WERI-Rb-1 (cell line): ENCODE data around the gene KLF5.

Experiments
- DNase-seq: peaks from one replicate; pipeline ENCODE4 v3.0.0-alpha.2; 2020
- H3K27ac ChIP-seq: fragments of 250-450 bp; sonication (Bioruptor Pico); 2 replicates; pipeline ENCODE4 v1.5.1; 2020; ENCODE audit warnings: mild to moderate bottlenecking, moderate library complexity
- H3K27me3 ChIP-seq: fragments of 250-450 bp; sonication (Bioruptor Pico); 2 replicates; pipeline ENCODE4 v1.5.1; 2021; ENCODE audit warnings: mild to moderate bottlenecking, low read depth, moderate library complexity; ENCODE audit not compliant: insufficient read depth, severe bottlenecking
- H3K36me3 ChIP-seq: fragments of 250-450 bp; sonication (Bioruptor Pico); 2 replicates; pipeline ENCODE4 v1.5.1; 2020; ENCODE audit warnings: mild to moderate bottlenecking, moderate library complexity
- H3K4me3 ChIP-seq: 2 replicates; pipeline ENCODE4 v1.5.1; 2011; ENCODE audit warnings: low read depth, mild to moderate bottlenecking, control low read depth, low read length
- H3K9me3 ChIP-seq: fragments of 250-450 bp; sonication (Bioruptor Pico); 2 replicates; pipeline ENCODE4 v1.5.1; 2021; ENCODE audit warnings: mild to moderate bottlenecking, moderate library complexity; ENCODE audit not compliant: severe bottlenecking
- TF ChIP-seq, protein P1 (sequence below): IDR thresholded peaks from 2 replicates; pipeline ENCODE4 v1.5.1; 2011; ENCODE audit warnings: low read depth, mild to moderate bottlenecking, control low read depth, inconsistent platforms, low read length

The KLF5 gene

DNA sequence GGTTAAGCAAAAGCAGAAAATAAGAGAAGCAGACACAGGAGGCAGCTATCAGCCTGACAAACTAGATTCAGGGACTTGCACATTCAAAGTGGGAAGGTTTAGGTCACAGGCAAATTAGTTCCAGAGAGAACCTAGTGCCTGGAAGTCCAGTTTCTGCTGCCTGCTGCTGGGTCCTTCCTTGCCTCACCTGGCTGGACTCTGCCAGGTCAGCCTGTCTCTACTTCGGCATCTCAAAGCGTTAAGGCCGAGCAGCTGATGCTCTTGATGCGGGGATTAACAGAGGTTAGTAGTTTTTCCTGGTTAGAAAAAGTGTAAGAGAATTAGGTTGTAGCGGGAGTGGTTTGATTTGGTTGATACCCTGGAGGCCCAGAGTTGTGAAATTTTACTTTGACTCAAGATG is 52.0 kb downstream of the KLF5 start:
- no peaks in the 10 kb centered on the region for H3K9me3 ChIP-seq
- H3K4me3 ChIP-seq, result no peak overlapping the region
- DNase-seq, result no peak
- TF ChIP-seq, protein P1, sequence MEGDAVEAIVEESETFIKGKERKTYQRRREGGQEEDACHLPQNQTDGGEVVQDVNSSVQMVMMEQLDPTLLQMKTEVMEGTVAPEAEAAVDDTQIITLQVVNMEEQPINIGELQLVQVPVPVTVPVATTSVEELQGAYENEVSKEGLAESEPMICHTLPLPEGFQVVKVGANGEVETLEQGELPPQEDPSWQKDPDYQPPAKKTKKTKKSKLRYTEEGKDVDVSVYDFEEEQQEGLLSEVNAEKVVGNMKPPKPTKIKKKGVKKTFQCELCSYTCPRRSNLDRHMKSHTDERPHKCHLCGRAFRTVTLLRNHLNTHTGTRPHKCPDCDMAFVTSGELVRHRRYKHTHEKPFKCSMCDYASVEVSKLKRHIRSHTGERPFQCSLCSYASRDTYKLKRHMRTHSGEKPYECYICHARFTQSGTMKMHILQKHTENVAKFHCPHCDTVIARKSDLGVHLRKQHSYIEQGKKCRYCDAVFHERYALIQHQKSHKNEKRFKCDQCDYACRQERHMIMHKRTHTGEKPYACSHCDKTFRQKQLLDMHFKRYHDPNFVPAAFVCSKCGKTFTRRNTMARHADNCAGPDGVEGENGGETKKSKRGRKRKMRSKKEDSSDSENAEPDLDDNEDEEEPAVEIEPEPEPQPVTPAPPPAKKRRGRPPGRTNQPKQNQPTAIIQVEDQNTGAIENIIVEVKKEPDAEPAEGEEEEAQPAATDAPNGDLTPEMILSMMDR, result no peak
- H3K36me3 ChIP-seq, result no peaks in the 10 kb centered on the region
- H3K27me3 ChIP-seq, result no peaks in the 10 kb centered on the region
- H3K27ac ChIP-seq, result no peak overlapping the region

DNA sequence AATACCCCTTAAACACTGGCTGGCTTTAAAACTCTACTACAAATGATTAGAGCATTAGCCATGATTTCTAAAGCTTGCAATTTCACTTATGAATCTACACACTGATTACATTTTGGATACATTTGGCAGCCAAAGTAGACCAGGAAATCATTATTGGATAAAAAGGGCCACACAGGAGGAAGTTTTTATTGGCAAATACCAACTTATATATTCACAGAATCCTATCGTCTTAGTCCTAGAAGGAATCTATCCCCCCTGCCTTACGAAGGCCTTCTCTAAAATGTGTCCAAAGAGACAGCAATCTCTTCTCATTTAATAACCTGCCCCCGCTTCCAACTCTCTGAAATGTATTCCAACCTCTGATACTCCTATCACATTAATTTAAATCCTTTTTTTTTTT is 52.5 kb downstream of the KLF5 start:
- TF ChIP-seq, protein P1, result no peak
- no peaks in the 10 kb centered on the region for H3K9me3 ChIP-seq
- no peak overlapping the region for H3K4me3 ChIP-seq
- H3K27me3 ChIP-seq, result no peaks in the 10 kb centered on the region
- H3K27ac ChIP-seq, result no peak overlapping the region
- DNase-seq, result no peak
- H3K36me3 ChIP-seq, result no peaks in the 10 kb centered on the region

DNA sequence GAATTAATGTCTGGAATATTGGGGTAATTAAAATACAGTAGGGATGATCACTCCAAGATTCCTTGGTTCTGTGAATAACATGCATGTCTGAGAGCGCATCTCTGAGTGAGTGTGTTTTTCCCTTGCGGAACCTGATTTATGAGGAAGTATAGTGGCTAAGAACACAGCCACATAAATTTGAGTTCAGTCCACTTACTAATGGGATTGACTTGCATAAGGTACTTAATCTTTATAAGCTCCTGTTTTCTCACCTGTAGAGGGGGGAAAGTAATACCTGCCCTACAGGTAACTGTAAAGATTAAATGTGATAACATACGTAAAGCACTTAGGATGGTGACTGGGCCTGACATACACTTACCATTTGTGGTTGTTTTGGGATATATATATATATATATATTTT is 60.8 kb downstream of the KLF5 start:
- no peak overlapping the region for H3K4me3 ChIP-seq

More for the DNA sequence above, 60.8 kb downstream of the KLF5 start:
- H3K27ac ChIP-seq, result no peak overlapping the region
- TF ChIP-seq, protein P1, result no peak
- no peaks in the 10 kb centered on the region for H3K36me3 ChIP-seq
- no peaks in the 10 kb centered on the region for H3K27me3 ChIP-seq
- no peaks in the 10 kb centered on the region for H3K9me3 ChIP-seq
- DNase-seq, result no peak
